Epithelial cell of esophagus (primary cell): ENCODE data around the gene KIF1A.
"Not testable (repeated sequence)": the region's sequence is repeated elsewhere in the genome, so short reads cannot be mapped to it uniquely, and the experiment has no call there.

Experiments
- DNase-seq: peaks from one replicate; pipeline ENCODE4 v3.0.0; 2010; ENCODE audit warnings: low read depth
- H3K4me3 ChIP-seq: 2 replicates; pipeline ENCODE4 v1.5.1; 2011; ENCODE audit warnings: mild to moderate bottlenecking, low read length, control low read depth
- TF ChIP-seq, protein P1 (sequence below): IDR thresholded peaks from 2 replicates; pipeline ENCODE4 v1.5.1; 2011; ENCODE audit warnings: low read depth, mild to moderate bottlenecking, low read length, control low read depth, inconsistent platforms; ENCODE audit not compliant: insufficient read depth; ENCODE audit errors: missing control alignments

KIF1A gene

DNA sequence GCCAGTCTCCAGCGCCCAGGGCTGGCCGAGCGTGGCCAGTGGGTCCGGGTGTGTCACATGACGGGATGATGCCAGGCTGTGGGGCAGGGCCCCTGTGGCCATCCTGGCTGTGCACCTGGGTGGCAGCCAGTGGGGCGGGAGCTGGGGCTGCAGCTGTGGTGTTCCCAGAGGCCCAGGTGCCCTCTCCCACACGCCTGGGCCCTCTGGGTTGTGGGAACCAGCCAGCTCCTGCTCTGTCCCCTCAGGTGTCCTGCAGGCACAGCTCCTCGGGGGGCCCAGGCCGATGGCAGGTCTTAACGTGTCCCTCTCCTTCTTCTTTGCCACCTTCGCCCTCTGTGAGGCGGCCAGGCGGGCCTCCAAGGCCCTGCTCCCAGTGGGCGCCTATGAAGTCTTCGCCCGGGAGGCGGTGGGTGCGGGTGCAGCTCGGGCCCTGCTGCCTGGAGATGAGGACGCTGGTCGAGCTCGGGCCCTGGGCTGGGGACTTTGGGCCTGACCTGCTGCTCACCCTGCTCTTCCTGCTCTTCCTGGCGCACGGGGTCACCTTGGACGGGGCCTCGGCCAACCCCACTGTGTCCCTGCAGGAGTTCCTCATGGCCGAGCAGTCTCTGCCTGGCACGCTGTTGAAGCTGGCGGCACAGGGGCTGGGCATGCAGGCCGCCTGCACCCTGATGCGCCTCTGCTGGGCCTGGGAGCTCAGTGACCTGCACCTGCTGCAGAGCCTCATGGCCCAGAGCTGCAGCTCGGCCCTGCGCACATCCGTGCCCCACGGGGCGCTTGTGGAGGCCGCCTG is 128.2 kb downstream of the KIF1A start, which contains the start of gene AQP12A:
Gene AQP12A, plus strand, starts transcription at position 236 of the 790 bp plus-strand sequence. Its CDS starts 48 bp downstream, at position 284.
- DNase-seq, H3K4me3 ChIP-seq: not testable (repeated sequence)

GRCh38 chr2:240691075-240691427 is 129.0 kb downstream of the KIF1A start:
- H3K4me3 ChIP-seq, DNase-seq: not testable (repeated sequence)

DNA sequence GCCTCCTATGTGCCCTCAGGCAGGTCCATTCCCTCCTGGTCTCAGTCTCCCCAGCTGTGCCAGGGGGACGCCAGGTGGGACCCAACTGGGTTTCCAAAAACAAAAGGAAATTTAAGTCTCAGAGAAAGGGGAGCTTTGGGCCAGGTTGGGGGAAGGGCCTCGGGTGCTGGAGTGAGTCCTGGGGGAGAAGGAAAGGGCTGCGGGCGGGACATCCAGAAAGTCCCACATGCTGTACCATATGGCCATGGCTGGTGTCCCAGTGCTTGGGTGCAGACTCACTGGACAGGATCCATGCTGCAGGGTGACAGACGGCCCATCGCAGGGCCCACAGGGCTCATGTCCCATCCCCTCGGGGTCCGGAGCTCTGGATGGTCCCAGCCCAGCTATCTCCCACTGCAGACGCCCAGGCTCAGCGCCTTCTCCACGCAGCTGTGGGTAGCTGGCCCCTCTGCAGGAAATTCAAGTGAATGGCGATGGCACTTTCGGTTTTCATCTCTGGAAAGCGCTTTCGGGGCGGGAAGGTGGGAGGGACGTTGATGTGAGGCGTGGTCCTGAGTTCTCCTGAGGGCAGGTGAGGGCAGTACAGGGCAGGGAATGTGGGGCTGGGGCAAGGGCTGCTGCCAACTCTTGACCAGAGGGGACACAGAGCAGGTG is 129.5 kb downstream of the KIF1A start:
- DNase-seq, H3K4me3 ChIP-seq: not testable (repeated sequence)

DNA sequence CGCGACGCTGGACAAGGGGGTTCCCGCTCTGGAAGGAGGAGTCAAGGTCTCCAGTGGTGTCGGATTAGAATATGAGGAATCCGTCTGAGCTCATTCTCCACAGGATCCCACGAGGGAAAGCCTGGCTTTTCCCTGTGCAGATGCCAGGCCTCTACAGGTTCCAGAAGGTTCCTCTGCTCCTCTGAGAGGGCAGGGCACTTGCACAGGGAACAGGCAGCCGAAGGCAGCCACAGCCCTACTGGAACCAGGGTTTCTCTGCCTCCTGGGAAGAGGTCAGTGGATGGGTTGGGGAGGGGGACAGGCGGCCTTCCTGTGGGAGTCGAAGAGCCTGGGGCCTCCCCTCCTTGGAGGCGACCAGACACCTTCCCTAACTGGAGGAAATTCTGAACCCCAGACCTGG is 130.0 kb downstream of the KIF1A start:
- no peak for DNase-seq
- TF ChIP-seq, protein P1, sequence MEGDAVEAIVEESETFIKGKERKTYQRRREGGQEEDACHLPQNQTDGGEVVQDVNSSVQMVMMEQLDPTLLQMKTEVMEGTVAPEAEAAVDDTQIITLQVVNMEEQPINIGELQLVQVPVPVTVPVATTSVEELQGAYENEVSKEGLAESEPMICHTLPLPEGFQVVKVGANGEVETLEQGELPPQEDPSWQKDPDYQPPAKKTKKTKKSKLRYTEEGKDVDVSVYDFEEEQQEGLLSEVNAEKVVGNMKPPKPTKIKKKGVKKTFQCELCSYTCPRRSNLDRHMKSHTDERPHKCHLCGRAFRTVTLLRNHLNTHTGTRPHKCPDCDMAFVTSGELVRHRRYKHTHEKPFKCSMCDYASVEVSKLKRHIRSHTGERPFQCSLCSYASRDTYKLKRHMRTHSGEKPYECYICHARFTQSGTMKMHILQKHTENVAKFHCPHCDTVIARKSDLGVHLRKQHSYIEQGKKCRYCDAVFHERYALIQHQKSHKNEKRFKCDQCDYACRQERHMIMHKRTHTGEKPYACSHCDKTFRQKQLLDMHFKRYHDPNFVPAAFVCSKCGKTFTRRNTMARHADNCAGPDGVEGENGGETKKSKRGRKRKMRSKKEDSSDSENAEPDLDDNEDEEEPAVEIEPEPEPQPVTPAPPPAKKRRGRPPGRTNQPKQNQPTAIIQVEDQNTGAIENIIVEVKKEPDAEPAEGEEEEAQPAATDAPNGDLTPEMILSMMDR: no peak

GRCh38 chr2:240688553-240688919 is 131.5 kb downstream of the KIF1A start:
- no peak overlapping the region for H3K4me3 ChIP-seq
- TF ChIP-seq, protein P1: no peak
- no peak for DNase-seq

More for the DNA sequence above, 130.0 kb downstream of the KIF1A start:
- no peak overlapping the region for H3K4me3 ChIP-seq

- no peak for DNase-seq
- H3K4me3 ChIP-seq: no peak overlapping the region
- TF ChIP-seq, protein P1: no peak
These were observed 132.1 kb downstream of the KIF1A start for GRCh38 chr2:240687741-240688552.

DNA sequence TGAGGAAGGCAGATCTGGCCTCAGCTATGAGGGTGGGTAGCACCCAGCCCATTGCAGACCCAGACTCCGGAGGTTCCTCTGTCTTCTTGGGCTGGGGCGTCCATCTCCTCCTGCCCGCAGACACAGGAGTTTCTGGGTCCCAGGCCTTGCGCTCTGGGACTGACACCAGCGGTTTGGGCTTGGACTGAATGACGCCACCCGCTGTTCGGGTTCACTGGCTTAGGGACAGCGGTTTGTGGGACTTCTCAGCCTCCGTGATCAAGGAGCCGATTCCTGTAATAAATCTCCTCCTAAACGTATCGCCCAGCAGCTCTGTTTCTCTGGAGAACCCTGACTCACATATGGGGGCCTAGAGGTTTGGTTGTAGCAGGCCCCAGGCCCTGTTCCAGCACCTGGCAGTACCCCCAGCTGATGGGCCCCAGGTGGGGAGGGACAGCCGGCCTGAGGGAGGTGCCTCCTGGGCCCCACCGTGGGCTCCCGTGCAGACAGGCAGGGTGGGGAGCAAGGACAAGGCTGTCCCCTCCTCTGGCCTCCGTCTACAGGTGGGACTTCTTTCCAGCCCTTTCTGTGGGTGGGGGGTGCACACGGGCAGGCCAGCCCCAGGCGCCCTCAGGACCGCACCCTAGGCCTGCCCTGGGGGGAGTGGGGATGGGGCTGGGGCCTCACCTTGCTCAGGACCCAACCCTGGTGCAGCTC is 132.8 kb downstream of the KIF1A start:
- no peak for DNase-seq
- no peak overlapping the region for H3K4me3 ChIP-seq
- TF ChIP-seq, protein P1: no peak

GRCh38 chr2:240686460-240686859 is 133.6 kb downstream of the KIF1A start:
- TF ChIP-seq, protein P1: no peak
- DNase-seq: no peak
- H3K4me3 ChIP-seq: no peak overlapping the region
